HG03565 (cell line): Measurements from ENCODE around the gene PHACTR1.
"Not testable (repeated sequence)": the region's sequence is repeated elsewhere in the genome, so short reads cannot be mapped to it uniquely, and the experiment has no call there.

ENCODE experiments used
- ATAC-seq: cut with Tn5 transposase; IDR thresholded peaks from one replicate; pipeline ENCODE4 v1.9.1; 2021; ENCODE audit warnings: mild to moderate bottlenecking, moderate library complexity; ENCODE audit not compliant: unreplicated experiment

The PHACTR1 gene

DNA sequence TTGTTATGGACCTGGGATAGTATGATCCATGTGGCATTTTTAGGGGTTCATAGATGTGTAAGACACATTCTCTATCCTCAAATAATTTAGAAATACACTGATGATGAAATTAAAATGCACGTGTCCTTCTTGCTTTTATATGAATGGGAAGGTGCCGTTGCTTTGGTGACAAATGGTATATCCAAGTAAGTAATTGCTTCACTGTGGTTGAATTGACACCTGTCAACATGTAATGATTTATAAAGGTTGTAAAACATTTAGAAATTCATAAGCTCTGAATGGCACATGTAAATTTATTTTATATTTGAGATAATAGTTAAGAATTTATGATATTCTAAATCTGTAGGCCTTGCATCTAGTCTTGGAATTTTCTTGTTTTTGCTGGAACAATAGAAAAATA is 227.0 kb downstream of the PHACTR1 start:
- ATAC-seq = no peak

DNA sequence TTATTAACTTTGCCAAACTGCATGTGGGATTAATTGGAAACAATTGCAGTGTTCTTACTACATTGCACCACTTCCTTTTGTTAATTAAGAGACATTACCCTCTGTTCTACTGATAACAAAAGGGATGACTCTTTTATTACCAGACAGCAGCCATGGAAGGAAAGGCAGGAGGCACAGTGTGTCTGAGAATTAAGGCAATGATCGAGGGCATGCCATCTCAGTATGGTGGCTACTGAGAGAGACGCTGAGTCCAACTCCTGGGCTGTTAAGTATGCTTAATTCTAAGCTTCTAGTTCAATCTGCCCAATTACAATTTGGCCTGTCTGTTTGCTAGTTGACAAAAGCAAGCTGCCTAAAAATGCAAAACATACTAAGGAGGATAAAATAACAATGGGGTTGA is 227.4 kb downstream of the PHACTR1 start:
- ATAC-seq = no peak

DNA sequence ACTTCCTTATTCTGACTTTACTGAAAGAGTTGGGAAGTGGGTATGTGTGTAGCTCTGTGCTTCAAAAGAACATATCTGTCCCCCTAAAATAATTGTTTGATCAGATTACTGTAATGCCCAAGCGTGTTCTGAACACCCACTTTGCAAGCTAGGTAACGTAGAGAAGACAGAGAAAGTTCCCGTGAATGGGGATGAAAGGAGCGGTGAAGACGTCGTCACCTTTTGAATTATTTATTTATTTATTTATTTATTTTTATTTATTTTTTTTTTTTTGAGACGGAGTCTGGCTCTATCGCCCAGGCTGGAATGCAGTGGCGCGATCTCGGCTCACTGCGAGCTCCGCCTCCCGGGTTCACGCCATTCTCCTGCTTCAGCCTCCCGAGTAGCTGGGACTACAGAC is 228.0 kb downstream of the PHACTR1 start:
- not testable (repeated sequence) for ATAC-seq

DNA sequence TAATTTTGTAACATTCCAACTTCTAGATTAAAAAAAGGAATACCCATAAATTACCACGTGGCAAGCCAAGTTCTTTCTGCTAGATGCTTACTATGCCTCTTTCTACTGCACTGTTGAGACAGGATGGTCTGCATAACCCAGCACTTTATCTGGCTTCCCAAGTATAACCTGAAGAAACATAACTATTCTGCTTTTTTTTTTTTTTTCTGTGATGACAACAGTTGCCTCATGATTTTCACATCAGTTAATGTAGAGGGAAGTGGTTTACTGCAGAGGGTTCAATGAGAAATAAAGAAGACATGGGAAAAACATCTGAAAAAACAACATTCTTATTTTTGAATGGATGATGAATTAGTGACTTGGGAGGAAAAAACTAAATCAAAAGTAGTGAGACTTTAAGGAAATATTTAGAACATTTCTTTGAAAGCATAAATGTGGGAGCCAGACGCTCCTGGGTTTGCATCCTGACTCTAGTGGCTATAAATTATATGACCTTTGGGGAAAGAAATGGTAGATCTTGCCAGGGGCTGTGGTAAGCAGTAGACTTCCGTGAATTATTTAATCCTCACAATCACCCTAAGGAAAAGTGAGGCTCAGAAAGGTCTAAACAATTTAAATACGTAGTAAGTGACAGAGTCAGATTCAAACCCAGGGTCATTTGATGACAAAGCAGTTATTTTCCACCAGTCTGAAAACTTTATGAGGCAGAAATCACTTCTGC is 230.7 kb downstream of the PHACTR1 start:
- ATAC-seq = no peak

DNA sequence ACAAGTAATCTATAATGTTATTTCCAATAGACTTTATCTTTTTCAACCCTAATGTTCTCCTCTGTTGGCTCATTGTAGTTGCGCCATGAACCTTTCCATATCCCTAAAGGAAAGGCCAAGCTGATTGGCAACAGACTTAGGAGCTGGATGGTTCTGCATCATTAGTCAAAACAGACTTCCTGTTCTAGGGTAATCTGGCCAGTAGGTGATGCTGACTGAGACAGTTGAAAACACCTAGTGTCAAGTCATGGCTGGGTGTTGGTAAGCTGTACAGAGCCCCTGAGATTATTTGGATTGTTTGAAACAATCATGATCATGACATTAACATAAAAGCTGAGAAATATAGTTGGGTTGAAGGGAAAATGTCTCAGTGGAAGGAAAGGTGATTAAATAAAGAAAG is 231.4 kb downstream of the PHACTR1 start:
- no peak for ATAC-seq

DNA sequence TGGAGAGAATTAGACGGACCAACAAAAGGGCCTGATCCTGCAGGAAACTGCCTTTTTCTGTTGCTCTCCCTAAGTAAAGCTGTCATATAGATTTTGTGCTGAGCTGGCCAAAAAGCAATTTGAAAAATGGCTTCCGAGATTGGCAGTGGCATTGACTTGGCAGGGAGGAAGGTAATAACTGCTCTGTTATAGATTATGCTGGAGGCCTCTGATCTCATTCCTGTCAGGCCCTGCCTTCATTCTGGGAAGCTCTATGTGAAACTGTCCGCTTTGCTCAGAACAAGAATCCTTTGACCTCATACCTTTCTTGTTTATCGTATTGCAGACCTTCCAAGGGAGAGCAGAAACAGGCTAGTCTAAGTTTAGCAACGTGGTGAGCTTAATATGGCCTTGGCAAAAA is 234.4 kb downstream of the PHACTR1 start:
- ATAC-seq = no peak

DNA sequence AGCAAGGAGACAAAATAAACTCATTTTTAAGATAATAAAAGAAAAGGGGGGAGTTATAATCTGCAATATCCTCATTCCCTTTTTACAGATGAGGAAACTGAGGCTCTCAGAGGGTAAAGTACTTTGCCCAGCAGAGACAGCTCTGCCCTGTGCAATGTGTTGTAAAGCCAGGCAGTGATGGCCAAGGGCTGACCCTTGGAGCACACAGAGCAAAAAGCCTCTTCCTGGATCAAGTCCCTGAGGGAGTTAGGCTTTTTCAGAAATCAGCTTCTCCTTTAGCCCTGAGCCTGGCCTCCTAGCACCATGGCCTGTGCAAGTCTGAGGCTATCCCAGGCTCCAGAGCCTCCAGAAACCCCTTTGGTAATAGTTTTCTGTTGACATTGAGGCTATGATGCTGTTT is 234.8 kb downstream of the PHACTR1 start:
- ATAC-seq = no peak

DNA sequence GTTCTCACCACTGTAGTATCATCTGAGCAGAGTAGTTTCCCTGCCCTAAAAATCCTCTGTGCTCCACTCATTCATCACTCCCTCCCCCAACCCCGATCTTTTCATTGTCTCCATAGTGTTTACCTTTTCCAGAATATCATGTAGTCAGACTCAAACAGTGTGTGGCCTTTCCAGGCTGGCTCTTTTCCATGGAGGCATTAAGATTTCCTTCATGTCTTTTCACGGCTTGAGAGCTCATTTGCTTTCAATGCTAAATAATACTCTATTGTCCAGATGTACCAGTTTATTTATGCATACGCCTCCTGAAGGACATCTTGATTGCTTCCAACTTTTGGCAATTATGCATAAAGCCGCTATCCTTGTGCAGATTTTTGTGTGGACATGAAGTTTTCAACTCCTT is 235.8 kb downstream of the PHACTR1 start:
- ATAC-seq = no peak

DNA sequence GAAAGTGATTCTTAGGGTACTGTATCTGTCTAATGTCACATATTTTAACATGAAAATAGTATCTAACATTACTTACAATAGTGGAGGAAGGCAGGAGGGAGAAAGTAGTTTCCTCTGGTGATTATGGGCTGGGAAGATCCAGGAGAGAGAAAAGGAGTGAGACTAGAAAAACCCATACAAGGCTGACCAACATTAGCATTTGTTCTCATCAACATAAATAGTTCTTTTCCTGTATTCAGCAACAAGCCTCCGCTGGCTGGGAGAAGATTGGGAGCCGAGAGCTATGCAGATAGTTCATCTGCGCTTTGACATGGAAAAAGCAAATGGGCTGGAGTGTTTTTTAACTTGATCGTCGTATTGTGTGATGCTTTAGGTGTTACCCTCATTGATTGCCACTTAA is 239.4 kb downstream of the PHACTR1 start:
- no peak for ATAC-seq

DNA sequence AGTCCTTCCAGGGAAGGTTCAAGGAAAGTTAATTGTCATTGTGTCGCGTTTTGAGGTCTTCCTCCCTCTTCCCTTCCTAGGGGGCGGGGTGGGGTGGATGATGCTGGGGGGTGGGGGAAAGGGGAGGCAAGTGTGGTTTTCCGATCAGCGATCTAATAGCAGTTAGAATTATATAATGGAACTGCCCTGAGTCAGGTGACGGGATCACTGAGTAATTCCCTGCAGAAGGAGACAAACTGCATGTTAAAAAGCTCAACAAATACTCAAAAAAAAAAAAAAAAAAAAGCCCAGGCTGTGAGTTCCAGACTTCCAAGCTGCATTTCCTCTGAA is 240.4 kb downstream of the PHACTR1 start:
- ATAC-seq = no peak

DNA sequence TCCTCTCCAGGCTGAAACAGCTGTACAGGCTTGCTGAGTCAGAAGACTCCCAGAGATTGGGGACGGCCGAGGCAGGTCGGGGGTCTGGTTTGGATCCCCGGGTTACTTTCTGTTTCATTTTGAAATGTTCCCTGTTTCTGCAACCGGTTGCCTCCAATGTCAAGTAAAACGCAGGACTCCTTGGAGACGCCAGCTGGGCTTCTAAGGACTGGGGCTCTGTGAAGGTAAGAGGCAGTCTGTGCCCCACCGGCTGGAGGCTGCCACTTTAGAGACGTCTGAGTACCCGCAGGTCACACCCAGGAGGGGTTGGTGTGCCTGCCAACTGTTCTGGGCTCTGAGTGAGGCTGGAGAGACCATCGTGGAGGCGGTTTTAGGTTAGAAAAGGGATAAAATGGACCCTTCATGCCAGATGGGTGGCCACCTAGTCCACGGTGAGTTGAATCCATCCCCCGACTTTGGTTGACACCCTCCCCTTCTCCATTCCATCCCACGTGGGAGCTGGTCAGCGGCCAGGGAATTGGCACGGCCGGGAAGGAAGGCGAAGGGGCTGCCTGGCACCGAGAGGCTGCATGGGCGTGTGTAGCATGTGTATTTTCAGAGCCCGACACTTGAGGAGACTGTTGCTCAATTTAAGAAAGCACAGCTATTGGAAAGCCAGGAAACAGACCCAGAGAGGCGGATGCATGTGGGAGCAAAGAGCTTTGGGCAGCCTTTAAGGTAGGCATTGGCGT is 240.9 kb downstream of the PHACTR1 start:
- no peak for ATAC-seq

DNA sequence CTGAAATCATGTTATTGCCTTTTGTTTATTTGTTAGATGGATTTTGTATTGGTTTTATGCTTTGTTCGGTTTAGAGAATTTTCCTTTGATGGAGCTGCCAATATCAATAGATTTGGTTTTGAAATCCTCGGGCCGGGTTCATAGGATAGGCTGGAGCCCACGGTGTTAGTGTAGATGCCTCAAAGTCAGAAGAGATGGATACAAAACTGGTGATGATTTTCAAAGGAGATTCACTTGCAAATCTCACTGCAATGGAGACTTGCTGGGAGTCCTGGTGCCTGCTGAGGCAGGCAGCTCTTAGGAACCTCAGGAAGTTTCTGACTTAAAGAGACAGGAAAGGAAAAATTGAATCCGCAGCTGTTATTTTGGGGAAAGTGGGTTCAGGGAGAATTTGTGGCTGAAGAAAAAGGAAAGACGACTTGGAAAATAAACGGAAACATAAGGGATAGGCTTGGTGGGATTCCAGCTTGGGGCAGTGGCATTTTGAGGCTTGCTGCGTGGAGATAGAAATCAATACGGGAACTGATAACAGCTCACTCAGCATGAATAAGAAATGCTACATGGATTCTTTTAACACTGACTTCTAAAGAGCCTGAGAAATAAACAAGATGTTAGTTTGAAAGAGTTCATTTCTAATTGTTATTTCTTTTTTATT is 241.6 kb downstream of the PHACTR1 start:
- ATAC-seq = no peak

DNA sequence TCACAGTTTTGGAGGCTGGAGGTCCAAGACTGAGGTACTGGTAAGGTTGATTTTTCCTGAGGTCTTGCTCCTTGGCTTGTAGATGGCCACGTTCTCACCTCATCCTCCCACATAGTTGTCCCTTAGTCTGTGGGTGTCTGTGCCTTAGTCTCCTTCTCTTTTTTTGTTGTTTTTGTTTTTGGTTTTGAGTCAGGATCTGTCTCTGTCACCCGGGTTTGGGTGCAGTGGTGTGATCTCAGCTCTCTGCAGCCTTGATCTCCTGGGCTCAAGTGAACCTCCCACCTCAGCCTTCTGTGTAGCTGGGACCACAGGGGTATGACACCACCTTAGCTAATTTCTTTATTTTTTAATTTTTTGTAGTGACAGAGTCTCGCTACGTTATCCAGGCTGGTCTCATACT is 245.2 kb downstream of the PHACTR1 start:
- ATAC-seq = no peak

DNA sequence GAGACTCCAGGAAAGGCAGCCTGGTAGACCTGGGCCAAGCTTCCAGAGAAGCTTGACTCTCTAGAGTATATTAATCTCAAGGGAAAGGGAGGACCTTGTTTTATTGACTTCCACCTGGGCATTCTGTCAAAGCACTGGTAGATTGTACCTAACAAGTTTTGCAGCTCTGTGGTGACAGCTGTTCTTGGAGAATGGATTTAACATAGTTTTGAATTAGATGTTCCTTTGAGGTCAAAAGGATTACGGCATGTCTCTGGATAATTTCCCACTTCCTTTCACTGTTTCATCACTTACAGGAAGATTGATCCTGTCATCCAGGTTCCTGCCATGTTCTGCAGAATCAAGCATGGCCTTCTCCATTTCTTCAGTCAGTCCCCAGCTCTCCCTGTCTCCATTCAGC is 246.0 kb downstream of the PHACTR1 start:
- no peak for ATAC-seq

DNA sequence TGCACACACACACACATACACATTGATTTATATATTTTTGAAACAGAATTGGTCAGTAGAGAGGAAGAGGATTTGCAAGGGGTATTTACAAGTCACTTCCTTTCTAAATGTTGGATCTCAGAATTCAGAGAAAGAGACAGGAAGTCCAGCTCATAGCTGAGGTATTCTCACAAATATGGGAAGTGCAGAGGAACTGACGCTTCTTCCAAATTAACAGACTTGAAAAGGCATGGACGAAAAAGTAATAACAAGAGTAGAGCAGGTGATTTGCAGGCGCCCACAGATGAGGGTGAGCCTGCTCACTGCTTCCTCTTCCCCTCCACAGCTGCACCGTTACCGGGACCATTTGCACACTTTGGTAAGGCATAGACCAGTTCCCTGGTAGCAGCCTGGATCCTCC is 246.4 kb downstream of the PHACTR1 start:
- ATAC-seq = no peak

DNA sequence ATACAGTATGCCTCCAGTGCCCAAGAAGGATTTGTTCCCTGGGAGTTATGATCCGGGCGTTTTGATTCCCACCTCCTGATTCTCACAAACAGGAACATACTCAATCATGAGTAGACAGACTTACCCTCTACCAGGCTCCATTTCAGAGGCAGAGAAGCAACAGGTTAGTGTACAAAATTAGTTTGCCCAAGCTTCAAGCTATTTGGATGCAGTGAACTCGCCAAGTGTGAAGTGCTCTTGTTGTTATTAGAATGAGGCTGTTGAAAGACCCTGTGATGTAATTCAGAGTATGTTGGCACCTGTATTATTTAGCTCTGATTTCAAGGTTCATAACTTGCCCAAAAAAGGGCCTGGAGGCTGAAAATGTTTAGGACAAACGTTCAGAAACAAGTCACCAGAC is 247.0 kb downstream of the PHACTR1 start:
- no peak for ATAC-seq

DNA sequence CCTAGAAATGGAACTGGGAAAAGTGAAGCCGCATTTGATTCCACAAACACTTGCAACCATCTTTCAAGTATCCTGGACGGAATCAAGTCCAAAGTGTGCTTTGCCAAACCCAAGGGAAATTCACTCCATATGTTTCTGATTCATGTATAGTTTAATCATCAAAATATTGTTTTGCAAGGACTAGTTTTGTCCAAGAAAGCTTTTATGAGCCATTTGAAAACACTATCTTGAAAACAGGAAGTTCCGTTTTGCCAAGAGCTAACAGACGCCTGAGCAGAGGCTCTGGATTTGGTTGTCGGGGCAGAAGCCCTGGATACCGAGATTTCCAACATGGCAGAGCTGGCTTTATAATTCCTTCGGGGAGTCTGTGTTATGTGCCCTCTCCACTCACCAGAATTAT is 251.1 kb downstream of the PHACTR1 start:
- no peak for ATAC-seq

DNA sequence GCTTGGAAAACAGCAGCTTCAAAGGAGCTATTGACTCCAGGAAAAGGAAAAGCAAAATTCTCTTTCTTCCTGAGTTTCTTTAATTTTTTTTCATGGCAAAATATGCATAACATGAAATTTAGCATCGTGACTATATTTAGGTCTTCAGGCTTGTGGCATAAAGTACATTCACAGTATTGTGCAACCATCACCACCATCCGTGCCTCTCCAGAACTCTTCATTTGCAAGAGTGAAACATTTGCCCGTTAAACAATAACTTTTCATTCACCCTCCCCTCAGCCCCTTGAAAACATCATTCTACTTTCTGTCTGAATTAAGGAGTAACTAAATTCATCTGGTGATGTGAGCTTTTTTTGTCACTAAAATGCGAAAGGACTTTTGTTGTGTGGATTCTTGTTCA is 251.7 kb downstream of the PHACTR1 start:
- no peak for ATAC-seq

DNA sequence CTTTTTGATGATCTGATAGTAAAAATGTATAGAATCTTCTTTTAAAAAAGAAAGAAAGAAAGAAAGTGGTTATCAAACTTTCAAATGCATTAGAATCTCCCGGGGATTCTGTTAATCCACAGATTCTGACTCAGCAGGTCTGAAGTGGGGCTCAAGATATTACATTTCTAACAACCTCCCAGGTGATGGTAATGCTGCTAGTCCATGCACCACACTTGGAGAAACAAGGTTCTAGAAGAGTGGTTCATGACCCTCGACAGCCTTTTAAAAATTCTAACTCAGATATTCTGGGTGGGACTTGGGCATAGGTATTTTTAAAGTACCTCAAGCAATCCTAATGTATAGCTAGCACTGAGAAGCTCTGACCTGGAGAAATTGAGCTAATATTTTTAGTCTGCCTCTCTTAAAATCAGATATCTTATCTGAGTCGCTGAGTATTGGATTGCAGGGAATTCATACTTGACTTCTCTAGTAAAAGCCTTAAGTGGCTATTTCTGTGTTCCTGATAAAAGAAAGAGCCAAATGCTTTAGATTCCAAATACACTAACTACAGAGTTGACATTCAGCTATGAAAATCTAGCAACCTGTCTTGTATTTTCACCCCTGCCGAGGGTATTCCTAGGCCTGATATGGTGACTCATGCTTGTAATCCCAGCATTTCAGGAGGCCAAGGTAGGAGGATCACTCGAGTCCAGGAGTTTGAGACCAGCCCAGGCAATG is 252.4 kb downstream of the PHACTR1 start:
- ATAC-seq = no peak

DNA sequence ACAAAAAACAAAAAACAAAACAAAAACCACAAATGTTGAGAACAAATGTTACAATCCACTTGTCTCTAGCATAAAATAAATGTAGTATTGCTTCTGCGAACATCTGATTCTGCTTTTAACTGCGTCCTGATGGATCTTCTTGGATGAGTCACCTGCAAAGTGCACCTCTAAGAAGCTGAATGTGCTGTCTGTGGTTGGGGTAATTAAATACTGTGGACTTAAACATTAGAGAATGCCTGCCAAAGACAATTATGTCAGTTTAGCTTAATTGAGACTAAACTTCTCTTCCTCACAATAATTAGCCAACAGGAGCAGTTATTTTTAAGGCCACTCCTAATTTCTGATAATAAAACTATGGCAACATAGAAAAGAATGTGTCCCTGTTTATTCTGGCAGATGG is 253.4 kb downstream of the PHACTR1 start:
- no peak for ATAC-seq

DNA sequence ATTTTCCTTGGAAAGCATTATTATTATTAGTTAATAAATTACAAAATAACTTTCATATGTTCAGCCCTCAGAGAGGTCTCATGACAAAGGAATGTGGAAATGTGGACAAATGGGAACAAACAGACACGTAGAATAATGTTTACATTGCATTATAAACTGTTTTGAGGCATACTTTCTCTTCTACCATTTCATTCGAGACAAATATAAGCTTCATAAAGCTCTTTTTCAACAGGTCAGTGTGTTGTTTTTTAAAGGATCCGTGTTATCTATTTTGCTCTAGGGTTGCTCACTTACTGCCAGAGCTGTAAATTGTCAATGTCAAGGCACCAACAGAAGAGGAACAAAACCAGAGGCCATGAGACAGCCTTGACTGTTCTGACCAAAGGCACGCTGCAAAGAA is 256.8 kb downstream of the PHACTR1 start:
- ATAC-seq = no peak

DNA sequence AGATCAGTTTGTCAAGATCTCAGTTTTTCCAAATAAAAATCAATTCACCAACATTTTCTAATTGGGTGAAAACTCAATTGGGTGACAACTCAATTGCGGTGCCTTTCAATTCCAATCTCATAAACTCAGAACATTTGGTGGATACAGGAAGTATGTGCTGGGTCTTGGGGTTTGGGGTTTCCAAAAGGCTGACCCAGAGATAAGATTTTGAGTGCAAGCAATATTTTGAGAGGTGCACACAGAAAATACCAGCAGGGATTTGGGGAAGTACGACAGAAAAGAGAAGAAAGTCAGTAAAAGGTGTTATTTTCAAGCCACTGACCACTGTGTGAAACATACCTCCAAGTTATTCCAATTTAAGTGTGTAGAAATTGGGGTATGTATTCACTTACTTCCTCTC is 258.0 kb downstream of the PHACTR1 start:
- ATAC-seq = no peak
